HepG2 (cell line): ENCODE measurements around the gene TTC23. TPM values are rescaled to one million over a fixed set of nuclear protein-coding genes. Genes with fewer than 3 reads are reported as not detected.

Experiments
- AKAP8 ChIP-seq: sonication (generic); formaldehyde crosslinking; IDR thresholded peaks from 2 replicates; pipeline ENCODE4 v1.5.1; 2020; ENCODE audit warnings: mild to moderate bottlenecking, missing genetic modification reagents
- CAMTA2 ChIP-seq: sonication (generic); formaldehyde crosslinking; IDR thresholded peaks from 2 replicates; pipeline ENCODE4 v1.4.0; 2020; ENCODE audit warnings: mild to moderate bottlenecking, missing genetic modification reagents, borderline replicate concordance
- HNRNPL ChIP-seq: fragments of 200-400 bp; formaldehyde crosslinking; IDR thresholded peaks from 2 replicates; pipeline ENCODE4 v1.6.1; 2017; ENCODE audit warnings: mild to moderate bottlenecking, low read depth, low read length
- KDM1A ChIP-seq: IDR thresholded peaks from 2 replicates; pipeline ENCODE4 v1.6.1; 2016; ENCODE audit warnings: missing compliant biosample characterization
- MAFK ChIP-seq, 2 experiments: IDR thresholded peaks in 1 of 2; conservative IDR thresholded peaks in 1 of 2; 2 replicates each; pipeline ENCODE4 v1.6.1; 2011; ENCODE audit warnings: improper control_type of control experiment in 2 of 2, low read length in 2 of 2
- MEIS1 ChIP-seq: sonication (generic); formaldehyde crosslinking; IDR thresholded peaks from 2 replicates; pipeline ENCODE4 v1.9.0; 2021; ENCODE audit warnings: mild to moderate bottlenecking, missing genetic modification reagents, moderate library complexity, borderline replicate concordance
- TBL1XR1 ChIP-seq: fragments of 150-350 bp; IDR thresholded peaks from 2 replicates; pipeline ENCODE4 v1.6.1; 2014; ENCODE audit warnings: borderline replicate concordance, low read length; ENCODE audit not compliant: partially characterized antibody
- TRIM24 ChIP-seq: sonication (generic); formaldehyde crosslinking; IDR thresholded peaks from 2 replicates; pipeline ENCODE4 v1.8.0; 2022; ENCODE audit warnings: mild to moderate bottlenecking, missing genetic modification reagents
- WIZ ChIP-seq: sonication (generic); formaldehyde crosslinking; IDR thresholded peaks from 2 replicates; pipeline ENCODE4 v1.5.1; 2020; ENCODE audit warnings: mild to moderate bottlenecking, missing genetic modification reagents
- ZBTB14 ChIP-seq: sonication (generic); formaldehyde crosslinking; IDR thresholded peaks from 2 replicates; pipeline ENCODE4 v1.4.0; 2020; ENCODE audit warnings: missing genetic modification reagents
- ZEB1 ChIP-seq: IDR thresholded peaks from 2 replicates; pipeline ENCODE4 v1.6.1; 2012; ENCODE audit warnings: mild to moderate bottlenecking, low read depth, inconsistent platforms; ENCODE audit not compliant: insufficient replicate concordance
- ZMAT5 ChIP-seq: sonication (generic); formaldehyde crosslinking; IDR thresholded peaks from 2 replicates; pipeline ENCODE4 v1.5.0; 2020; ENCODE audit warnings: mild to moderate bottlenecking, low read depth, missing genetic modification reagents, borderline replicate concordance
- ZMYM4 ChIP-seq: sonication (generic); formaldehyde crosslinking; IDR thresholded peaks from 2 replicates; pipeline ENCODE4 v1.8.1; 2023; ENCODE audit warnings: mild to moderate bottlenecking, missing genetic modification reagents
- ZNF124 ChIP-seq: sonication (generic); formaldehyde crosslinking; IDR thresholded peaks from 2 replicates; pipeline ENCODE4 v1.4.0; 2020; ENCODE audit warnings: missing genetic modification reagents
- ZNF644 ChIP-seq: IDR thresholded peaks from 2 replicates; pipeline ENCODE4 v1.6.1; 2016; ENCODE audit warnings: low read depth
- ZNF713 ChIP-seq: sonication (generic); formaldehyde crosslinking; IDR thresholded peaks from 2 replicates; pipeline ENCODE4 v1.4.0; 2020; ENCODE audit warnings: mild to moderate bottlenecking, missing genetic modification reagents
- ZNF781 ChIP-seq: sonication (generic); formaldehyde crosslinking; IDR thresholded peaks from 2 replicates; pipeline ENCODE4 v1.5.1; 2020; ENCODE audit warnings: borderline replicate concordance, mild to moderate bottlenecking, missing genetic modification reagents; ENCODE audit errors: not compliant biosample characterization
- ZNF792 ChIP-seq: IDR thresholded peaks from 2 replicates; pipeline ENCODE4 v1.6.1; 2016
- ZSCAN29 ChIP-seq: sonication (generic); formaldehyde crosslinking; conservative IDR thresholded peaks from 2 replicates; pipeline ENCODE4 v1.4.0; 2020; ENCODE audit warnings: mild to moderate bottlenecking, missing genetic modification reagents
- polyA plus RNA-seq, 8 experiments: library from polyadenylated mRNA; depleted of rRNA in 3 of 8; stranded (reverse) in 7 of 8; unstranded in 1 of 8; fragments of >200 nt; fragmentation: Illumina TruSeq in 4 of 8; extraction: Trizol in 4 of 8; gene quantifications; 2 replicates each; pipeline versions ENCODE4 v1.2.1 to v1.2.3, GENCODE V29; 2011 to 2016; ENCODE audit warnings: low read depth in 4 of 8, missing spikeins in 1 of 8, mixed read lengths in 1 of 8; ENCODE audit not compliant: insufficient read depth in 1 of 8
- total RNA-seq, 5 experiments: library from RNA; depleted of rRNA; stranded (reverse); fragments of >200 nt; fragmentation: Illumina TruSeq; extraction: Trizol; gene quantifications; 2 replicates each; pipeline ENCODE4 v1.2.3, GENCODE V29; 2016; ENCODE audit warnings: low read depth in 1 of 5
- TF ChIP-seq, protein P1 (sequence below): sonication (generic); formaldehyde crosslinking; IDR thresholded peaks from 2 replicates; pipeline ENCODE4 v1.5.1; 2020; ENCODE audit warnings: missing genetic modification reagents, mild to moderate bottlenecking, borderline replicate concordance
- TF ChIP-seq, protein P2 (sequence below): IDR thresholded peaks from 2 replicates; pipeline ENCODE4 v1.6.1; 2016; ENCODE audit warnings: low read depth
- TF ChIP-seq, protein P3 (sequence below): sonication (generic); formaldehyde crosslinking; IDR thresholded peaks from 2 replicates; pipeline ENCODE4 v1.5.1; 2020; ENCODE audit warnings: mild to moderate bottlenecking, moderate library complexity, missing genetic modification reagents

TTC23 gene
- total and polyA plus RNA-seq, 2 of the 13 experiments (the other 11 are each of a cell fraction or from before 2014, with no cell fraction given): 1.6 to 11.7 TPM

DNA sequence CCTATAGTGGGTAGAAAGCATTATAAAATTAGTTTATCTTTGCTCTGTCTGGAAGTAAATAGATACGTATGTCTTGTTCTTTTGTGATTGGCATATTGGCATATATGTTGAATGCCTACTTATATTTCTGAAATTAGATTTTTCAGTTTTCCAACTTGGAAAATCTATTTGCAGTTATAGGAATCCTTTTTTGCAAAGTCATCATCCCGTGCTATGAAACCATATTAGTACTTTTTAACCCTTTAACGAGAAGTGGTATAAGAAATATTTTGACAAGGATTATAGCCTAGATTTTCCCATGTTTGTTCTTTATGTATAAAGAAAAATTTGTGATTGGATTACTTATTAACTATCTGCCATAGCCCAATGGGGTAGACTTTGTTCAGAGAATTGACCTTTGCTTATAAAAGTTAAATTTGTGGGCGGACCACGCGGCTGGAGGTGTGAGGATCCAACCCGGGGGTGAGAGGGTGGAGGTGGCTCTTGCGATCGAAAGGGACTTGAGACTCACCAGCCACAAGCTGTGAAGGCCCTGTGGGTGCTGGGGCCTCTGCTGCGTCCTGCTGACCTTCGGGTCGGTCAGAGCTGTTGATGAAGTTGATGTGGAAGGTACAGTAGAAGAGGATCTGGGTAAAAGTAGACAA, 7.8 kb upstream of the TTC23 start (continued):
- no peak for TF ChIP-seq ZNF713 (CRISPR knock-in tag)
- TF ChIP-seq ZNF644 (CRISPR knock-in tag): no peak
- TF ChIP-seq, protein P1, sequence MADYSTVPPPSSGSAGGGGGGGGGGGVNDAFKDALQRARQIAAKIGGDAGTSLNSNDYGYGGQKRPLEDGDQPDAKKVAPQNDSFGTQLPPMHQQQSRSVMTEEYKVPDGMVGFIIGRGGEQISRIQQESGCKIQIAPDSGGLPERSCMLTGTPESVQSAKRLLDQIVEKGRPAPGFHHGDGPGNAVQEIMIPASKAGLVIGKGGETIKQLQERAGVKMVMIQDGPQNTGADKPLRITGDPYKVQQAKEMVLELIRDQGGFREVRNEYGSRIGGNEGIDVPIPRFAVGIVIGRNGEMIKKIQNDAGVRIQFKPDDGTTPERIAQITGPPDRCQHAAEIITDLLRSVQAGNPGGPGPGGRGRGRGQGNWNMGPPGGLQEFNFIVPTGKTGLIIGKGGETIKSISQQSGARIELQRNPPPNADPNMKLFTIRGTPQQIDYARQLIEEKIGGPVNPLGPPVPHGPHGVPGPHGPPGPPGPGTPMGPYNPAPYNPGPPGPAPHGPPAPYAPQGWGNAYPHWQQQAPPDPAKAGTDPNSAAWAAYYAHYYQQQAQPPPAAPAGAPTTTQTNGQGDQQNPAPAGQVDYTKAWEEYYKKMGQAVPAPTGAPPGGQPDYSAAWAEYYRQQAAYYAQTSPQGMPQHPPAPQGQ (CRISPR knock-in tag): no peak
- no peak for TF ChIP-seq ZMAT5 (CRISPR knock-in tag)
- TF ChIP-seq, protein P2, sequence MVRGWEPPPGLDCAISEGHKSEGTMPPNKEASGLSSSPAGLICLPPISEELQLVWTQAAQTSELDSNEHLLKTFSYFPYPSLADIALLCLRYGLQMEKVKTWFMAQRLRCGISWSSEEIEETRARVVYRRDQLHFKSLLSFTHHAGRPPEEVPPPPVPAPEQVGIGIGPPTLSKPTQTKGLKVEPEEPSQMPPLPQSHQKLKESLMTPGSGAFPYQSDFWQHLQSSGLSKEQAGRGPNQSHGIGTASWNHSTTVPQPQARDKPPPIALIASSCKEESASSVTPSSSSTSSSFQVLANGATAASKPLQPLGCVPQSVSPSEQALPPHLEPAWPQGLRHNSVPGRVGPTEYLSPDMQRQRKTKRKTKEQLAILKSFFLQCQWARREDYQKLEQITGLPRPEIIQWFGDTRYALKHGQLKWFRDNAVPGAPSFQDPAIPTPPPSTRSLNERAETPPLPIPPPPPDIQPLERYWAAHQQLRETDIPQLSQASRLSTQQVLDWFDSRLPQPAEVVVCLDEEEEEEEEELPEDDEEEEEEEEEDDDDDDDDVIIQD (CRISPR knock-in tag): no peak
- no peak for TF ChIP-seq TRIM24 (CRISPR knock-in tag)
- no peak for TF ChIP-seq WIZ (CRISPR knock-in tag)
- TF ChIP-seq AKAP8 (CRISPR knock-in tag): no peak
- TF ChIP-seq MAFK (conservative IDR thresholded peaks at IDR 0.05 in 1 of 2, IDR thresholded peaks at IDR 0.05 in 1 of 2; ENCODE audit: low read length in 2 of 2): peak; percentile 70 to 74
- no peak for TF ChIP-seq ZNF781 (CRISPR knock-in tag)
- TF ChIP-seq KDM1A (CRISPR knock-in tag): no peak
- TF ChIP-seq ZNF792 (CRISPR knock-in tag): no peak
- TF ChIP-seq ZBTB14 (CRISPR knock-in tag): no peak
- TF ChIP-seq TBL1XR1: no peak
- TF ChIP-seq ZSCAN29 (CRISPR knock-in tag): no peak
- TF ChIP-seq ZNF124 (CRISPR knock-in tag): no peak
- TF ChIP-seq MEIS1 (CRISPR knock-in tag): no peak
- peak; percentile 48; the same call in 1 of the 2 replicates for TF ChIP-seq ZMYM4
- TF ChIP-seq, protein P3, sequence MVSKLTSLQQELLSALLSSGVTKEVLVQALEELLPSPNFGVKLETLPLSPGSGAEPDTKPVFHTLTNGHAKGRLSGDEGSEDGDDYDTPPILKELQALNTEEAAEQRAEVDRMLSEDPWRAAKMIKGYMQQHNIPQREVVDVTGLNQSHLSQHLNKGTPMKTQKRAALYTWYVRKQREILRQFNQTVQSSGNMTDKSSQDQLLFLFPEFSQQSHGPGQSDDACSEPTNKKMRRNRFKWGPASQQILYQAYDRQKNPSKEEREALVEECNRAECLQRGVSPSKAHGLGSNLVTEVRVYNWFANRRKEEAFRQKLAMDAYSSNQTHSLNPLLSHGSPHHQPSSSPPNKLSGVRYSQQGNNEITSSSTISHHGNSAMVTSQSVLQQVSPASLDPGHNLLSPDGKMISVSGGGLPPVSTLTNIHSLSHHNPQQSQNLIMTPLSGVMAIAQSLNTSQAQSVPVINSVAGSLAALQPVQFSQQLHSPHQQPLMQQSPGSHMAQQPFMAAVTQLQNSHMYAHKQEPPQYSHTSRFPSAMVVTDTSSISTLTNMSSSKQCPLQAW: no peak
- no peak for TF ChIP-seq HNRNPL
- no peak for TF ChIP-seq CAMTA2 (CRISPR knock-in tag)
- no peak for TF ChIP-seq ZEB1
